Measurements from ENCODE around the gene NMD3. TPM values are rescaled to one million over a fixed set of nuclear protein-coding genes. Genes with fewer than 3 reads are reported as not detected.

NMD3 gene
- 95.0 and 103 TPM in 2 replicates for total RNA-seq (2012; rRNA removed)
- 26.5 and 33.8 TPM in 2 replicates for polyA plus RNA-seq (2012; rRNA removed)
- 5.9 and 6.4 TPM in 2 replicates for polyA plus RNA-seq (2012; cell fraction: cytosol; rRNA removed)
- polyA plus RNA-seq (2012; cell fraction: nucleus; rRNA removed; ENCODE audit: low replicate concordance), result 5.1 and 23.1 TPM in 2 replicates
- Bru-seq, nascent RNA, result percentile 92 among the genes with signal in this experiment
- percentile 82 among the genes with signal in this experiment for BruChase-seq, experiment 1, labeled RNA remaining after a 6-hour chase
- percentile 93 among the genes with signal in this experiment for BruChase-seq, experiment 2, labeled RNA remaining after a 2-hour chase
- long read RNA-seq, transcript NMD3-201 (16 exons, 3,049 nt), result major isoform, 98 of 142 reads
- long read RNA-seq, partial matches to known transcripts, result 5 of 142 reads
- long read RNA-seq, other reads (novel, unspliced or antisense), result 37 of 142 reads

- H4K8ac ChIP-seq (ENCODE audit: low read depth in 2 of 2, low read length in 2 of 2), result peak within 1 kb of the TSS; percentile 98 to 99
- DNase-seq, result peak; percentile 92
- peak within 1 kb of the TSS; percentile 76 for H3K18ac ChIP-seq (ENCODE audit: low read depth, low read length)
- peak within 1 kb of the TSS; percentile 91 for H3K27ac ChIP-seq (ENCODE audit: insufficient read depth, low read length)
- POLR2A ChIA-PET (ENCODE audit: unreplicated experiment), result interaction anchor here (1.1 kb wide), 1 partner anchor 9 kb away, joined by 3 read pairs; no protein-coding TSS in a partner anchor
- peaks cover 16% of the 10 kb centered on the region for H4K20me1 ChIP-seq (ENCODE audit: insufficient read depth, low read length)
- BruUV-seq (replicated peaks), result no TSS peak
- peak within 1 kb of the TSS; percentile 51 for H2BK120ac ChIP-seq (ENCODE audit: low read depth, low read length)
- peak within 1 kb of the TSS; percentile 94 for H3K4ac ChIP-seq (ENCODE audit: low read depth, low read length)
- peak; percentile 97 for ATAC-seq (ENCODE audit: low read depth)
- H3K56ac ChIP-seq (ENCODE audit: extremely low read depth, insufficient read depth, low read length), result peak within 1 kb of the TSS; percentile 92
- peaks cover 4% of the 10 kb centered on the region for H3K36me3 ChIP-seq (ENCODE audit: control insufficient read depth, insufficient read depth, low read length)
- H2BK5ac ChIP-seq (ENCODE audit: low read depth, low read length, poor library complexity, severe bottlenecking), result peak within 1 kb of the TSS; percentile 81
- peak within 1 kb of the TSS; percentile 93 for H3K23ac ChIP-seq (ENCODE audit: low read depth, low read length)
- peaks cover 2% of the 10 kb centered on the region; the same call in 1 of the 2 replicates for H3K4me1 ChIP-seq (ENCODE audit: control insufficient read depth, insufficient read depth, low read length)
- H3K9me3 ChIP-seq (ENCODE audit: control insufficient read depth, insufficient read depth, low read length), result no peaks in the 10 kb centered on the region
- in situ Hi-C loops (cut with MboI; ENCODE audit: low sequenced_read_pairs) (loop anchor here (10.0 kb wide), 1 partner anchor 656 kb away; the partner anchor contains the start of gene KPNA4), dilution Hi-C loops (cut with HindIII; ENCODE audit: low sequenced_read_pairs, unreplicated experiment) (no loop called here), intact Hi-C loops (cut with micrococcal nuclease) (loop anchor here (2.0 to 10.0 kb wide), 4 partner anchors 36 to 656 kb away; partner anchors contain the start of genes B3GALNT1 and KPNA4)
- peak within 1 kb of the TSS; percentile 67 for H4K91ac ChIP-seq (ENCODE audit: insufficient read depth, low read depth, low read length)
- peak within 1 kb of the TSS; percentile 92 for H4K5ac ChIP-seq (ENCODE audit: low read depth, low read length)
- H2AFZ ChIP-seq (replicated peaks; ENCODE audit: low read length, poor library complexity), result peak within 1 kb of the TSS; percentile 94
- no peaks in the 10 kb centered on the region for H3K27me3 ChIP-seq (ENCODE audit: control insufficient read depth, insufficient read depth, low read length)
- peak within 1 kb of the TSS; percentile 92 for H3K14ac ChIP-seq (replicated peaks; ENCODE audit: low read depth, low read length)
- peak within 1 kb of the TSS; percentile 81; the same call in 1 of the 2 replicates for H2AK5ac ChIP-seq (ENCODE audit: low read depth, low read length)
- peaks cover 3 to 9% of the 10 kb centered on the region in 2 experiments; a peak in 3 of 4 replicates for H3K79me1 ChIP-seq (ENCODE audit: low read depth in 1 of 2, low read length in 2 of 2)
- CTCF ChIA-PET, result interaction anchor here (1.2 kb wide), 1 partner anchor 53 kb away, joined by 4 read pairs; no protein-coding TSS in a partner anchor
- H3K4me3 ChIP-seq (ENCODE audit: insufficient read depth, low read depth, low read length), result peak within 1 kb of the TSS; percentile 71
- 0% methylated on average over 32 of the region's 71 CpGs; no CpG with 5 or more reads in 1 of the 2 experiments for WGBS, 2 experiments (ENCODE audit: extremely low coverage in 2 of 2, insufficient read length in 1 of 2)
- H2BK20ac ChIP-seq (ENCODE audit: low read depth, low read length), result no peak within 1 kb of the TSS
- H3K9ac ChIP-seq (ENCODE audit: low read depth, low read length), result peak within 1 kb of the TSS; percentile 95
- 0 out of 2 replicates have a peak, but pooled peaks cover 3% of the 10 kb centered on the region for H3K9me1 ChIP-seq (ENCODE audit: insufficient read depth, low read length)
- H3K4me2 ChIP-seq (ENCODE audit: low read depth, low read length), result peak within 1 kb of the TSS; percentile 92
- H2BK15ac ChIP-seq (ENCODE audit: low read depth, low read length), result no peak within 1 kb of the TSS
- peak within 1 kb of the TSS; percentile 96 for H2AK9ac ChIP-seq (replicated peaks; ENCODE audit: low read depth, low read length, poor library complexity)
- TF ChIP-seq FOS (IDR thresholded peaks at IDR 0.05; ENCODE audit: low read depth, low read length), result no peak
- no peak for TF ChIP-seq RFX5 (IDR thresholded peaks at IDR 0.05; ENCODE audit: low read depth, low read length)
- TF ChIP-seq POLR2A (IDR thresholded peaks at IDR 0.05; ENCODE audit: low read depth, low read length), result peak; percentile 91
- TF ChIP-seq RCOR1 (IDR thresholded peaks at IDR 0.05; ENCODE audit: insufficient replicate concordance, low read length), result no peak
- peak; percentile 67; the same call in 1 of the 2 replicates for TF ChIP-seq BHLHE40 (IDR thresholded peaks at IDR 0.05; ENCODE audit: low read depth, low read length)
- no peak for TF ChIP-seq CHD1 (IDR thresholded peaks at IDR 0.05; ENCODE audit: low read depth, low read length)
- TF ChIP-seq CTCF (conservative IDR thresholded peaks at IDR 0.05; ENCODE audit: low read depth, low read length), result no peak
- TF ChIP-seq, protein P1, sequence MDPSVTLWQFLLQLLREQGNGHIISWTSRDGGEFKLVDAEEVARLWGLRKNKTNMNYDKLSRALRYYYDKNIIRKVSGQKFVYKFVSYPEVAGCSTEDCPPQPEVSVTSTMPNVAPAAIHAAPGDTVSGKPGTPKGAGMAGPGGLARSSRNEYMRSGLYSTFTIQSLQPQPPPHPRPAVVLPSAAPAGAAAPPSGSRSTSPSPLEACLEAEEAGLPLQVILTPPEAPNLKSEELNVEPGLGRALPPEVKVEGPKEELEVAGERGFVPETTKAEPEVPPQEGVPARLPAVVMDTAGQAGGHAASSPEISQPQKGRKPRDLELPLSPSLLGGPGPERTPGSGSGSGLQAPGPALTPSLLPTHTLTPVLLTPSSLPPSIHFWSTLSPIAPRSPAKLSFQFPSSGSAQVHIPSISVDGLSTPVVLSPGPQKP (IDR thresholded peaks at IDR 0.05; ENCODE audit: borderline replicate concordance, low read depth, low read length), result no peak
- no peak for TF ChIP-seq CEBPB (IDR thresholded peaks at IDR 0.05; ENCODE audit: low read depth, low read length)
- peak; percentile 37; the same call in 1 of the 2 replicates for TF ChIP-seq MXI1 (IDR thresholded peaks at IDR 0.05; ENCODE audit: borderline replicate concordance, low read depth, low read length)
- peak; percentile 9; the same call in 1 of the 2 replicates for TF ChIP-seq MAZ (IDR thresholded peaks at IDR 0.05; ENCODE audit: borderline replicate concordance, low read depth, low read length)
- TF ChIP-seq MAFK (IDR thresholded peaks at IDR 0.05; ENCODE audit: low read depth, low read length), result no peak
These were observed at the start of gene NMD3 for GRCh38 chr3:161220850-161221753. TSS of gene NMD3 (plus strand) at chr3:161221311. CDS start at chr3:161222014, 703 bp downstream.
